NCI-H1436 (cell line): ENCODE data around the gene GARS1.

Source experiments
- DNase-seq: peaks from one replicate; lab custom pipeline; 2025; lab: John Stamatoyannopoulos, UW

Gene GARS1

GRCh38 chr7:30655096-30655970 is 60.7 kb downstream of the GARS1 start:
- no peak for DNase-seq

- no peak for DNase-seq
These were observed 61.6 kb downstream of the GARS1 start for GRCh38 chr7:30656006-30656957.

DNA sequence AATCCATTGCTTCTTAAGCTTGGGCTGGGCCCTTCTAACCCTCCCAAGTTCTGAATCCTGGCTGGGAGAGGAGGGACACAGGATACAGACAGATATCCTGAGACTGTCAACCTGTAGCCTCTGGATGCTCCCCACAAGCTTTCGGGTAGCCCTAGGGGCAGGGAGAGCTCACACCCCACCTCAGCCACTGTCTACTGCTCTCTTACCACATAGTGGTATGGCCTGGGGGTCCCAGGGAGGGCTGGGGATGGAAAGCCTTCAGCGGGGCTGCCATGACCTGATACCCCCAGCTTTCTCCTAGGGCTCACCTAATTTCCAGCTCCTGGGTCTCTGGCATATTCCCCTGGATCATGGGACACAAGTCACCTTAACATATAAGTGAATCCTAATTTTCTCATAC is 62.5 kb downstream of the GARS1 start:
- DNase-seq: no peak

- DNase-seq: no peak
These were observed 63.9 kb downstream of the GARS1 start for GRCh38 chr7:30658479-30659074.

DNA sequence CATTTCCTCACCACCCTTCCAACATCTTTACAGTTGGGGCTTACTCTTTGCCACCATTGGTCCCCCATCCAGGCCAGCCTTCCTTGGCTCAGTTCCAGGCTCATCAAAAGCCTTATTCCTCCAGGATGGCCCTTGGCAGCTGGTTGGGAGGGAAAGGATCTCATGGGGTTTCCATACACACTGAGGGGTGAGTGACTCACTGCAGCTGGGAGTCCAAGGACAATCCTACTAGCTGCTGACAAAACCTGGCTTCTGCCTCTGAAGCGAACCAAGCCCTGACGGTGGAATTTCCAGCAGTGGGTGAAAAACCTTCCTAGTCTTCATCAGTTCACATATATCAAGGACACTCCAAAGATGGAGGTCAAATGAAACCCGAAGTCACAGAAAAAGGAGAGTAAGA is 64.6 kb downstream of the GARS1 start:
- DNase-seq: no peak

GRCh38 chr7:30660331-30661255 is 65.9 kb downstream of the GARS1 start:
- peak; percentile 39 for DNase-seq

GRCh38 chr7:30661926-30662325 is 67.2 kb downstream of the GARS1 start:
- DNase-seq: no peak

- DNase-seq: no peak
These were observed 67.8 kb downstream of the GARS1 start for GRCh38 chr7:30662431-30662939.

GRCh38 chr7:30663414-30663813 is 68.7 kb downstream of the GARS1 start:
- no peak for DNase-seq

DNA sequence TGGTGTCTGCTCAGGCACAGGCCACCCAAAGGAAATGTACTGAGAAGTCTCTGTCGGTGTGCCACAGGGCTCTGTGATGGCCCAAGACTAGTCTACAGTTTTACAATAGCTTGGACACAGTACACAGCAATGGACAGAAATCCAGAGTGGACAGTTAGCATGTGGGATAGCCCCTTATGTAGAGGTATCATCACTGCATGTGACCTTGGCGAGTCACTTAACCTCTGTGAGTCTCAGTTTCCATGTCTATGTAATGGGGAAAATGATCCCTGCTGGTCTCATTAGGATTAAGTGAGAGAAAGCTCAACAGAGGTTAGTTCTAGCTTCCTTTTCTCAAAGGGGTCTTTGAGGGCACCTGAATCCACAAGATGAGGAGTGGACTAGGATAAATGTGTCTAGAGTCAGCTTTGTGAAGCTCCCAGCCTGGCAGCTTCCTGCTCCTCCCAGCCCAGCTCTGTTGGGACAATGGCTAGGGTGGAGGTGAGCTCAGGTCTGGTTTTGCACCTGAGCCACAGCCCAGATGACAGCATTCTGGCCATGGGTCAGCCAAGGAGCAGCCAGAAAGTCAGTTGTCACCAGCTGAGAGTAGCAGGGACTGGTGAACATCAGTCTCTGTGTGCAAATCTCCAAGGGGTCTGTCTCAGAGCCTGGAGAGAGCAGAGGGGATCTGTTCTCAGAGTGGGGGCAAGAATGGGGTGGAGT is 69.7 kb downstream of the GARS1 start:
- DNase-seq: no peak

GRCh38 chr7:30665043-30665442 is 70.4 kb downstream of the GARS1 start:
- DNase-seq: no peak

DNA sequence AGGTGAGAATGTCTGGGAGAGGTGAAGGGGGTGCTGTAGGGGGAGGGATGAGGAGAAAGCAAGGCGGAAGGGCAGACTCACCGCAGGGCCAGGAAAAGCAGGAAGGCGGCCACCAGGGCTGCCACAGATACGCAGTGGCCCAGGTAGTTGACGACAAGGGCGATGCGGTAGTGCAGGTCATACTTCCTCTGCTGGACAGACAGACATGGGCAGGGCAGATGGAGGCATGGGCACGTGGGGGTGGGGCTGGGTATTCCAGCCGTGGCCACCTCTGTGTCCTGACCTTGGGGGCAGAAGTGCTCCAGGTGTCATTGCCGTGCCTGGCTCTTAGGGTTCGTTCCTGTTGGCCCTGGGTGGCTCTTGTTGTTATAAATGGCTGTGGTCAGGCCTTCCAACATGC is 70.8 kb downstream of the GARS1 start:
- no peak for DNase-seq

- no peak for DNase-seq
These were observed 72.5 kb downstream of the GARS1 start for GRCh38 chr7:30667172-30667571.

GRCh38 chr7:30668102-30668501 is 73.4 kb downstream of the GARS1 start:
- DNase-seq: no peak

- DNase-seq: no peak
These were observed 77.3 kb downstream of the GARS1 start for GRCh38 chr7:30671793-30672465.

GRCh38 chr7:30674420-30674819 is 79.7 kb downstream of the GARS1 start:
- DNase-seq: no peak

- no peak for DNase-seq
These were observed 80.2 kb downstream of the GARS1 start for GRCh38 chr7:30674876-30675275.

DNA sequence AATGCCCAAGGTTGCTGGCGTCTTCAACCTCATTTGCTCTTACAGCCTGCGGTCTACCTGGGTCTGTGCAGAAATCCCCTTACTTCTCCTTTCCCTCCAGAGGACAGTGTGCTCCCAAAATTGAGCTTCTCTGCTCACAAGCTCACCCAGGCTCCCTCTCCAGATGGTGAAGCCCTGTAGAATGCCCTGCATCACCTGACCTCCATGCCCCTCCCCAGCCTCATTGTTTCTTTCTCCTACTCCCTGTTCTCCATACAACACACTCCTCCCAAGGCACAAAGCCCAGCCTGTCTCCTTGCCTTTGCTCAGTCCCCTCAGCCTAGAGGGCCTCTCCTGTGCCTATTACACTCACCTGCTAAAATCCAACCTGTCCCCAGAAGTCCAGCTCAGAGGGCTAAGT is 84.1 kb downstream of the GARS1 start:
- no peak for DNase-seq

- DNase-seq: peak; percentile 23
These were observed 85.0 kb downstream of the GARS1 start for GRCh38 chr7:30679664-30680063.

DNA sequence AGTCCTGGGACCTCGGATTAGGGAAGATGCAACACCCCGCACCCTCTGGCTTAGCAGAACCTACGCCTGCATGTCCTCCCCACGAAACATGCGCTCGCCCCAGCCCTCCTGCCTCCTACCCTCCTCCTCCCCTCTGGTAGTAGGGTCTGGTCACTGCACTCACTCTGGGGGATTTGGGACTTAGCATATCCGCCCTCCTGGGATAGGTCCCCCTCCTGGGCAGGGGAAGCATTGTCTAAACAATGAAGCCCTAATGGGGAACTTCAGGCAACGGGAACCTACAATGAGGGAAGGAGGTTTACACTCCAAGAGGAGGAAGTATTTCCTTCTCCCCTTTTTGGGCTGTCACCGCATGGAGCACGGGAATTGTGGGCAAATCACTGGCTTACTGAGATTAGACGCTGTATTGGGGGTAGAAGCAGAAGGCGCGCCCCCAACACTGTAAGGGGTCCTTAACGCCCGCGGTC is 86.7 kb downstream of the GARS1 start:
- DNase-seq: no peak
